Inflammatory macrophage (primary cell): Measurements from ENCODE around the gene UPK3A.
A peak's percentile ranks its signal among the peaks of the same experiment; 100 is the strongest.

Source experiments
- DNase-seq, 2 donors: peaks; one replicate each; pipeline ENCODE4 v3.0.0-alpha.2; 2020 to 2022
- total RNA-seq, 18 experiments: gene quantifications; one replicate each; lab custom pipeline; 2026; ENCODE audit warnings: mixed read lengths in 6 of 18, inconsistent platforms in 2 of 18; lab: John Stamatoyannopoulos, UW

UPK3A gene
- 0 to 0.08 (median 0.02) reads per million in 18 experiments for total RNA-seq

DNA sequence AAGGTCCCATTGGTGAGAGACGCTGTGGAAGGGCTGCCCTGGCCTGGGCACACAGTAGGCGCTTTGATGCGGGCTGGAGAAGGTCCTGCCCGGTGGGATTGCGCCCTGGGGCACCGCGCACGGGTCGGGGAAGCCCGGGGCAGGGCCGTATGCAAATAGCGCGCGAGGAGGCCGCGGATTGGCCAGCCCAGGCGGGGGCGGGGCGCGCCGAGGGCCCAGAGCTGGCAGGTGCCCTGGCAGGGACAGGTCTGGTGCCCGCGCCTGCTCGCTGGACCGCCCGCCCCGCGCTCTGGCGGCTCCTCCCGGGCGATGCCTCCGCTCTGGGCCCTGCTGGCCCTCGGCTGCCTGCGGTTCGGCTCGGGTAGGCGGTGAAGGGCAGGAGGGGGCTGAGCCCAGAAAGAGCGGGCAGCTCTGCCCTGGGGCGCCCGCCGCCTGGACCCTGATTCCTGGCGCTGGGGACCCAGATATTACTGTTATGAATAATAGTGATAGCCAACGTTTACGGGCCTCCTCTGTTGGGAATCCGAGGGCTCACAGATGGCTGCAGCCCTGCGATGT is at the start of gene UPK3A:
Gene UPK3A (plus strand): TSS at position 245 of the 558 bp plus-strand sequence. CDS start 65 bp downstream, at position 310.
- DNase-seq = peak in 1 of 2 donors; percentile 25

DNA sequence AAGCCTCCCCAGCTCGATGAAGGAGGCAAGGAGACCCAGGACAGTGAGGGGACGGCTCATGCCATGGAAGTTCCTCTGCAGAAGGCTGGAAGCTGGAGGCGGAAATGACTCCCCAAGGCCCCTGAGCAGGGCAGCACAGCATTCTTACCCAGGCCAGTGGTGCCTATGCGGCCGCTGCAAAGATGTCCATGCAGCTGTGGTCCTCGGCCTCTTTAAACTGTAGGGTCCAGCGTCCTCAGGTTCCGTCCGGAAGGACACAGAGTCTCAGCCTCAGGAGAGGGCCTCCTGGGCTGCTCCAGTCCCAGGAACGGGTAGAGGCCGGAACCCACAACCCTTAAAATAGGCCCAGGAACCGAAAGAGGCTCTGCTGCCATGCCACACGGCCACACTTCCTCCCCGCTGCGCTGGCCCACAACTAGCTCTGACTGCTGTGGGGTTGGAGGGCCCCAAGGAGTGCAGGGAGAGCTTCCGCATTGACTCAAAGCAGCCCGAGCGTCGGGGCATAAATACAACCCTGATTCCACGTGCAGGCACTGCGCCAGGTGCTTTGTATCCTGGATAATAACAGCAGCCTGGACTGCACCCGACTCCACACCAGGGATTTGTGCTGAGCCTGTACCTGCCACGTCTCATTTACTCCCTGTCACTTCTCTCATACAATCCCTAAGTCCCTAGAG is 49.5 kb upstream of the UPK3A start:
- DNase-seq = peak; percentile 65 to 85

DNA sequence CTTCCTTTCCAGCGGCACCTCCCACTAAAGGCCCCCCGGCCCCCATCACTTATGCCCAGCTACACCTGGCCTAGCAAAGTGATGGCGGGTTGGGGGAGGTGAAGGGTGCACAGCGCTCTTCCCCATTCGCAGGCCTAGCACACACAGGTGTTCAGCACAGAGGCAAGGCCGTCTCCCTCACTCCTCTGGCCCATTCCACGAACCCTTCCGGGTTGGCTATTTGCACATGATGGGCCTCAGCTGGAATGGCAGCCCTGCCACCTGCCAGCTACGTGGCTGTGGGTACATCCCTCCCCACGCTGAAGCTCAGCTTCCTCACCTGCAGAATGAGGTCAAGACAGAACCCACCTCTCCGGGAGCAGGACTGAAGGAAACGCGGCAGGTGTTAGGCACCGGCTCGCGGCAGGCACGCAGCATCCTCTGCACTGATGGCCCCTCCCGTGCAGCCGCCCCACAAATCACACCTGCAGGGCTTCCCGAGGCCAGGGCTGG is 48.9 kb upstream of the UPK3A start:
- DNase-seq = no peak

DNA sequence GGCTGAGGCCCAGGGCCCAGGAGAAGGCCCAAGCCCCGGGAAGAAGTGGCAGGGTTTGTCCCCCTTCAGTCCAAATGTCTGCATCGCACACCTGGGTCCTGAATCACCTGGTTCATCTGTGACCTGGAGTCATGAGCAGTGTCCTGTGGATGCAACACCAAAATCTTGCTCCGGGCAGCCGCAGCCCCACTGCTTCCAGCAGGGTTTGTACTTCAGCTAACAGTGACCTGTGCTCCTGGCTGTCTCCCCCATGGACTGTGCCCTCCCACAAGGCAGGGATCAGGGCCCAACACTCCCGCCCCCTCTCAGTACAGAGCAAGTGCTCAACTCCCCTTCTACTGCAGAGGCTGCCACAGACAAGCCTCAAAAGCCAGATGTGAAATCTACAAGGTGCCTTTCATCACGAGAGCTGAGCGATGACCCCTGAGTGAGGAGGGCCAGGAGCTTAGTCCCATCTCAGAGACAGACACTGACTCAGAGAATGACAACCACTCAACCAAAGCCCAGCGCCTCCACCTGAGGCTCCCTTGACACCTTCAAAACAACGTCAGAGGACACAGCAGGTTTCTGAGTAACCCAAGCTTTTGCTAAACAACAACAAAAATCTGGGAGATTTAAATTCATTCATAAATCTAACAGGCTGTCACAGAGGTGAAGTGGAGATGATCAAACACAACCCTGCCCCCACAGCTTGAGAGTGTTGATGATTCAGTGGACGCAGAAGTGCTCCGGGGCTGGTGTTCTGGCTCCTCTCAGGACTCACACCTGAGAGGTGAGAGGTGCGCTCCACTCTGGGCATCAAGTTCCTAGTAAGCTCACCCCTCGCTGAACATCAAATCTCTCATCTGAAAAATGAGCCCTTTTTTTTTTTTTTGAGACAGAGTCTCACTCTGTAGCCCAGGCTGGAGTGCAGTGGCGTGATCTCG is 47.4 kb upstream of the UPK3A start:
- DNase-seq = no peak

DNA sequence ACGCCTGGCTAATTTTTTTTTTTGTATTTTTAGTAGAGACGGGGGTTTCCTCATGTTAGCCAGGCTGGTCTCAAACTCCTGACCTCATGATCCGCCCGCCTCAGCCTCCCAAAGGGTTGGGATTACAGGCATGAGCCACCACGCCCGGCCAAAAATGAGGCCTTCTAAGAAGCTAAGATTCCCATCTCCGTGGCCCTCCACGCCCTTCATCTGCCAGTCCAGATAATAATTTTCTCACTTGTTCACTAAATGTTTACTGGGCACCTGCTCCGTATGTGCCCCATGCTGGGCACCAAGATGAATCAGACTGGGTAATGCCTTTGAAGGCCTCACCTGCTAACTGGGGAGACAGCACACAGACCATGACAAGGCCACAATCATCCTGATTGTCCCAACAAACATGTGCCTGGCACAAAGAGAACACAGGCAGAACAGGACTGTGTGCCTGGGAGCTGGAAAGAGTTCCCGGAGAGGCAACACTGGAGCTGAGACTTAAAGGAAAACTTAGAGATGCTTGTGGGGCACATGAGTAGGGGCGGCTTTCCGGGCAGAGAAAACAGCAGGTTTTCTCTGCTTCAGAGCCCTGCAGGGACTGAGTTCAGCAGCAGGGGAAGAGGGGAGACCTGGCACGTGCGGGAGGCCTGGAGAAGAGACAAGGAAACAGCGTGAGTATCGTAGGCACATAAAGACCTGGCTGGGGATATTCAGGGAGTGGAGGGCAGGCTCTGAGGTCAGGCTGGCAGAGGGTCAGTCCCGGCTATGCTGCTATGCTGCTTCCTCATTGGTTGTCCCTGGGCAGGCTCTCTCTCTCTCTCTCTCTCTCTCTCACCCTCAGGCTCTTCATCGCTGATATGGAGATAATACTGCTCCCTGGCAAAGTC is 46.4 kb upstream of the UPK3A start:
- no peak for DNase-seq

DNA sequence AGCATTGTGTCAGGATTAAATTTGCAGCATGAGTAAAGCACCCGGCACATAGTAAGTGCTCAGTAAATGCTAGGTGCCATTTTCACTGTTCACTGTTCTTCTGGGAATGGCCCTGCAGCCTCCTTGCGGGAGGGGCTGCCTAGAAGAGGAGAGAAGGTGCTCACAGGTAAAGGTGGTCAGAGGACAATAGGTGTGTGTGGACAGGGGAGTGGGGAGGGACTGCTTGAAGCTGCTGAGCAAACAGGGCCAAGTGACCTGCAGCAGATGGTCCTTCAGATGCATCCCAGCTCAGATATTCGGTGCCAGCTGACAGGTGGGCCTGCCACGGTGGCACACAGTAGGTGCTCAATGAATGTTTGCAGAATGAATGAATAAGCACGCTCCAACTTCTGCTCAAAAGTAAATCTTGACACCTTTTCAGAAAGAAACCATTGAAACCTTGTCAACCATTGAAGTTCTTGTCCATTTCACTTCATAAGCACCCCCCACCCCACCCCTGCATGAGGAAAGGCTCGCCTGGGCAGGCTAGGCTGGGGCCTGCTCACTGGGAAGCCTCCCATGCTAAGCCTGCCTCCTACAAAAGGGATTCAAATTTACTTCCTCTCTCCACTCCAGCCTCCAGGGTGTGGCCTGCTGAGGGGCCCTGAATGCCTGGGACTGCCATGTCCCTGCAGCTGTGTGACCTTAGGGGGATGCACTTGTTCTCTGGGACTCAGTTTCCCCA is 45.6 kb upstream of the UPK3A start:
- DNase-seq = peak; percentile 70 to 85

DNA sequence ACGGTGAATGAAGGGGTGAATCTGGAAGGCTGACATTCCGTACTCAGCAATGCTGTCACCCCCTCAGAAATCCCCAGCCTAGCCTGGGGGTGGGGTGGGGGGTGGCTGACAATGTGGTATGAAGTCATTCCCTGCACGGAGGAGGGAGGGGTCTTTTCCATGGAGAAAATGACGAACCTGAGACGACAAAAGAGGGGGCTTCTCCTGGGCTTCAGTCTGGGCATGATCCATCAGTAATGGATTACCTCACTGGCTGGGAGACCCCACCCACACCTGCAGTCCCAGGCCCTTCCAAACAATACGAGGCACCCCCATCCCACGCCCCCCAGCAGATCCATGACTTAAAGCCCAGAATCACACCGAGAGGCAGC is 45.1 kb upstream of the UPK3A start:
- DNase-seq = no peak

DNA sequence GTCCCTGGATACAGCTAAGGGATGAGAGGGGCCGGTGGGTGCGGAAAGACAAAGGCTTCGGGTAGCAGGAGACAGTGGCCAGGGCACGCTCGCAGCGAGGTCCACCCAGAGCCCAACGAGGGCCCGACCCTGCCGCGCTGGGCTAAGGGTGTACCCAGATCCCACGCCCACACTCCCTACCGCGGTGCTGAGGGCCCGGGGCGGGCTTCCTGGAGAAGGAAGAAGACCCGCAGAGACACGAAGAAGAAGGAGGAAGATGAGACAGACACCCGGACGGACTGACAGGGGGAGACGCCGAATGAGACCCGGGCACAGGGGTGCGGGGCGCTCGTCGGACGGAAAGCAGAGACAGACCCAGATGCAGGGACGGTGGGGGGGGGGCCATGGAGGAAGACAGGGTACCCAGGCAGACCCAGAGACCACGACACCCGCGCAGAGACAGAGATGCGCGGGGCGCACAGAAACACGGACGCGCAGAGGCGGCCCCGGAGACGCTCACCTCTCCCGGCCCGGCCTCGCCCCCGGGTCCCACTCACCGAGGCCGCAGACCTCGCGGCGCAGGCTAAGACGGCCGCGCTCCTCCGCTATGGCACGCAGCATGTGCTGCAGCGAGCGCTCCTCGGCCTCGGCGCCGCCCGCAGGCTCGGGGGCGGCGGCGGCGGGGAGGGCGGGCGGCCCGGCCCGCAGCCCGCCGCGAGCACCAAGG is 44.5 kb upstream of the UPK3A start:
- peak; percentile 60 to 85 for DNase-seq

DNA sequence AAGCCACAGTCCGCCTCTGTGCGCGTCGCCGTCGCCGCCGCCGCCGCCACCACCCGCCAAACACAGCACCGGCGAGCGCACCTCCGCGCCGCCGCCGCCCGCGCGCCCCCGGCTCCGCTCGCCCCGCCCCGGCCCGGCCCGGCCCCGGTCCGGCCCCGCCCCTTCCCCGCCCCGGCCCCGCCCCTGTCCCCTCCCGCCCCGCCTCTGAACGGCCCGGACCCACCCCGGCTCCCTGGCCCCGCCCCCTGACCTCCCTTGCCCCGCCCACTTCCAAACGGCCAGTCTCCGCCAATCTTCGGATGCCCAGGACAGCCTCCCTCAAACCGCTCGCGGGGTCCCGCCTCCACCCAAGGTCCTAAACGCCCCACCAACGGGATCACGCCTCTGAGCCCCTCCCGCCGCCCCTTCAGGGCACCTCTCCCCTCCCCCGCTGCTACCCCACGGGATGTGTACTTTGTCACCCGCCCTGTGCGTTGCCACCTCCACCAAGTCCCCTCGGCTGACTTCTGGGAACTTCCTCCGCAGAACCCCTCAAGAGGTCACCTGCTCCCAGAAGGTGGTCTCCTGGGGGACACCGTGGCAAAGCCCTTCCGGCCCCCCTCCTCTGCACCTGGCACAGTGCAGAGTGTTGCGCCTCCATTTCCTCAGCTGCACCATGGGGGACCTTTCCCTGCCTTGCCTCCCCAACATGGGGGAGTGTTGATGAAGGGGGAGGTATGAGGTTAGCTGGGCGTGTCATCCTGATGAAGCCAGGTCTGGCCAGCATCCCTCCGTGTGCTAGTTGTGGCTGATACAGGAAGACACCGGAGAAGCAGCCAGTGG is 43.7 kb upstream of the UPK3A start, which contains the start of gene KIAA0930:
Gene KIAA0930 (minus strand): TSS at position 85 of the 822 bp plus-strand sequence. CDS start 191 bp downstream, outside the sequence.
- peak; percentile 60 to 83 for DNase-seq

DNA sequence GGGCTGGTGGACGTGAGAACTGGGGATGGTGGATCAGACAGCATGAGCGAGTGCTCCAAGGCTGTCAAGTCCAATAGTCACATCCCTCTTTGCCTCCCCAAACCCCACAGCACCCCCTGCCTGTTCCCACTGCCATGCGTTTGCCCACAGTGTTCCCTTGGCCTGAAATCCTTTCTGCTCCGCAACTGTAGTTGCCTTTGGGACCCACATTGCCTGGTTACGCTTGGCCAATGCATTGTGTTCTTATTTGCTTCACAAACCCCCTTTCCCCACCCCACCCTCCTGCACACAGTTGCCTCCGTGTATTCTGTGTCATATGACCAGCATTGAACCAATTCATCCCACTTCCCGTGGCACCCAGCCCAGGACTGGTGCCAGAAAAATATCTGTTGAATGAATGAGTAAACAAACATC is 42.0 kb upstream of the UPK3A start:
- no peak for DNase-seq

DNA sequence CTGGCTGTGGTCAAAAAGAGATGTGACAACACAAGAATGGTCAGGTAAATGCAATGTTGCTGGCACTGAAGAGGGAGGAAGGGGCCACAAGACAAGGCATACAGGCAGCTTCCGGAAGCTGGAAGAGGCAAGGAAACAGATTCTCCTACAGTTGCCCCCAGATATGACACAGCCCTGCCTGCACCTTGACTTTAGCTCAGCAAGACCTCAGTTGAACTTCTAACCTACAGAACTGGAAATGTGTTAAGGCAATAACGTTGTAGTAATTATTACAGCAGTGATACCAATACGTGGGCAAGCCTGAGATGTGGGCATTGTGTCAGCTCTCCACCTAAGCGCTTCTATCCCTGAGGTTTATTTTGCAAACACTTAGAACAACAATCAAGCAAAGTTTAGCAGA is 39.8 kb upstream of the UPK3A start:
- DNase-seq = no peak

DNA sequence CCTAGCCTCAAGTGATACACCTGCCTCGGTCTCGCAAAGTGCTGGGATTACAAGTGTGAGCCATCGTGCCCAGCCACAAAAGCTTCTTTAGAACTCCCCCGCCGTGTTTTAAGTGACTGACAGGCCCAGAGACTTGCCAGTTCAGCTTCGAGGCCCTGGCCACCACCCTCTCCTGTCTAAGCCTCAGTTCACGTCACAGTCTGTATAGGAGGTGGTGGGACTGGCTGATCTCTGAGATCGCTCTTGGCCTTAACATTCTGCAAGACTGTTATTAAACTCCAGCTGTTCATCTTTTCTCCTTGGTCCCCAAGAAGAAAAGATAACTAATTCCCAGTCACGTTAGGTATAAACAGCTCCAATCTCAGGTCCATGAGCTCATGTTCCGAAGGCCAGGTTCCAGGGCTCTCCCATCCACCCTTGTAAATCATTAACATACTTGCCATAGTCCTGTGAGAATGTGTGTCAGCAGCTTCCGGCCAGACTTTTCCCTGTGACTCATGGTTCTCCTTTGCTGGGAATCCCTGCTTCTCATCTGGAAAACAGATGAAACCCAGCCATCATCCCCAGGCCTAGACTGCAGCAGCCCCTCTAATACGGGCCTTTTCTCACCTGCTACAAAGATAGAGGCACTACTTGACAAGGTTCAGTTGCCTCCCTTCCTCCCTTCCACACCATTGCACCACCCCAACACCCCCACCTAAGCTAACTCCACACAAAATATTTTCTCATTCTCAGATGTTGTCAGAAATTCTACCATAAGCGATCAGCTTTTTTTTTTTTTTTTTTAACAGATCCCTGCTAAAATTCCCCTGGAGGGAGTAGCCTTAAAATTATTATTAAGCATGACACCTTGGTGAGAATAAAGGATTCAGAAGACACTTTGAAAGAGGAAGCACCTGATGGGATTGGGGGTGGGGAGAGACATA is 38.4 kb upstream of the UPK3A start:
- DNase-seq = no peak

DNA sequence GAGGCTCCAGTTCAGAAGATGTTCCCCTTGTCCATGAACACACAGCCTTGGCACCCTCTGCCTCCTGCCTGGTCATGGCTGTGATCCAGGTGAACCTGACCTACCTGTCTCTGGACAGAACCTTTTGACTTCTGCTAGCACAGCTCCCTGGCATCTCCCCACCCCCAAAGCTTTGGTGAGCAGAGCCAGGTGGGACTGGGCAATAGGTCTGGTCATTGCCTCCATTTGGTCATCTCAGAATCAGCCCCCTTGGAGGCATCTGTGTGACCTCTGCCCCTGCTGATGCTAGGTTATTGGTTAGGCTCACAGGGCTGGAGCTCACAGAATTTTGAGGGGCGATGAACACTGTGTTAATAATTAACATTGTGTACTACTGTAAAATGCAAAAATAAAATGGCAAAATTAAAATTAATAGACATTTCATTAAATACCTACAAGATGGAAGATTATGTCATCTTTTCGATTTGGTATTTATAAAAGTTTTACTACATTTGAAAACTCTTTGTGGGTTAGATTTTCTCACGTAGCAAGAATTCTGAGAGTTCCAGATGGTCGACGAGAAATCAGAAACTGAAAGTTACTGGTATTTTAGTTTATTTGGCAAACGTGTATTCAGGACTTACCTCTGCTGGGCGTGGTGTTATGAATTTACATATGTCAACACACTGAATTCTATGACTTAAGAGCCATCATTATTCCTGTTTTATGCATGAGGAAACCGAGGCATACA is 35.8 kb upstream of the UPK3A start:
- no peak for DNase-seq

DNA sequence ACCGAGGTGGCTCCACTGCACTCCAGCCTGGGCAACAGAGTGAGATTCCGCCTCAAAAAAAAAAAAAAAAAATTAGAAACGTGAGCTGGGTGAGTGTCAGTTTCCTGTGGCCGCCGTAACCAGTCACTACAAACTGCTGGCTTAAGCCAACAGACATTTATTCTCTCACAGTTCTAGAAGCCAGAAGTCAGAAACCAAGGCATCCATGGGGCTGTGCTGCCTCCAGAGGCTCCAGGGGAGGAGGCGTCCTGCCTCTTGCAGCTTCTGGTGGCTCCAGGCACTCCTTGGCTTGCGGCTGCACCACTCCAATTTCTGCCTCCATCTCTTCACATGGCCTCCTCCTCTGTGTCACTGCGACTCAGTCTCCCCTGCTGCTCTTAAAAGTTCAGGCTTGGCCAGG is 32.9 kb upstream of the UPK3A start:
- DNase-seq = no peak

DNA sequence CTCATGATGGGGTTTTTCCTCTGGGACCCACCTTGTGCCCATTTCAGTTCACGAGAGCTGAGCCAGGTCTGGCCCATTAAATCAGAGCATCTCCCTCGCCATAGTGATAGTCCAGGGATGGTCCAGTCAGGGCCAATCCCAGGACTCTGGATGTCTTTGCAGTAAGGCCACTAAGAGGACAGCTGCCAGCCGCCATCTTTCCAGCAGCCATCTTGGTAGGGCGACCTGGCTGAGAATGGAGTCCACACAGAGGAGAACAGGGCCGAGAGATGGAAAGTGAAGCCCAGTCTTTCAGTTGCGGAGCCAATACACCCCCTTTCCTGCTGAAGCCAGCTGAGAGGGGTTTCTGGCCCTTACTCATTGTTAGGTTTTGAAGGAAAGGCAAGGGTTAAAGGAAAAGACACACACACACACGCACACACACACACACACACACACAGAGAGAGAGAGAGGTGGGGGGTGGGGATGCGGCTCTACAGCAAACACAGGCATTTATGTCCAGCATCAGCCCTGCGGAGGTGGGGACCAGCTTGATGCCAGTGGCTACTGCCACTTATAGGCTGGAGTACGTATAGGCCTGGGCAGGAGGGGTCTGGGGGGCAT is 31.6 kb upstream of the UPK3A start:
- DNase-seq = no peak

DNA sequence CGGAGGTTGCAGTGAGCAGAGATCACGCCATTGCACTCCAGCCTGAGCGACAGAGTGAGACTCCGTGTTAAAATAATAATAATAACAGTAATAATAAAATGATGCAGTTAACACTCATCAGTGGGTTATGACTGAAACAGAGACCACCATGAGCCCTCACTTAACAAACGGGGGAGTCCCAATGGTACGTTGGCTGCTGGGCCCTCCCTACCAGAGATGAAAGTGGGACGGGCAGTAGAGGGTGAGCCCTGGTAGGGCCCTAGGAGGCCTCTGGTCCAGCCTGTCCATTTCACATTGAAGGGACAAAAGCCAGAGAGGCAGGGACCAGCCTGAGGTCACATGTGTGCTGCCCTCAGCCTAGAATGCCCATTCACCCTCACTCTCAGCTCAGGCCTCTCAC is 30.4 kb upstream of the UPK3A start:
- no peak for DNase-seq

DNA sequence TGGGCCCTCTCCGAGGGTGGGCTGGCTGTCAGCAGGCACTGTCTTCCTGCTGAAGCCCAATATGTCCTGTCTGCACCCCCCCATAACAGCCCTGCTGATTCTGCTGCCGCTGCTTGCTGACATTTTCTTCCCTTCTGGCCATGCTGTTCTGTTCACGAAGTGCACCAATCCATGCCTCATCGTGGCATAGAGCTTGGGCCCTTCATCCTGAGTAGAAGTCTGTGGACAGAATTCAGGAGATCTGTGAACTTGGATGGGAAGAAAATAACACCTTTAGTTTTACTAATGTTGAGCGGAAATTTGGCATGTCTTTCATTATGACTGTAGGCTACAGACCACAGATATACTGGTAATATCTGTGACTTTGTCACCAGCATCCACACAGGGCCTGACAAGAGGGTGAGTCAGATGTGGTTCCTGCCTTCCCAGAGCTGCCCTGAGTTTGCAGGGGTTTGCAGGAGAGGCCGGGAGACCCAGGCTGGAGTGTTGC is 29.9 kb upstream of the UPK3A start:
- DNase-seq = no peak
